PC-3 (cell line): Measurements from ENCODE around the gene CLEC16A. TPM values are rescaled to one million over a fixed set of nuclear protein-coding genes. Genes with fewer than 3 reads are reported as not detected.

ENCODE experiments used
- ATAC-seq: fragments of 200-7000 bp; cut with Tn5 transposase; 2 replicates; pipeline ENCODE4 v1.9.1; 2020; ENCODE audit warnings: mild to moderate bottlenecking, moderate library complexity
- BruUV-seq: library from RNA; stranded (reverse); fragments of 400-500 nt; replicated peaks from 2 replicates; lab custom pipeline; 2021; lab: Mats Ljungman, UMichigan
- CTCF ChIA-PET: fragments of 300-600 bp; sonication (Branson Sonifier 250); formaldehyde crosslinking; loops from one replicate; lab custom pipeline; 2022; ENCODE audit warnings: antibody characterized with exemption; lab: Charles Lee
- POLR2A ChIA-PET: fragments of 300-600 bp; sonication (Branson Sonifier 250); formaldehyde crosslinking; loops from one replicate; lab custom pipeline; 2022; ENCODE audit warnings: antibody characterized with exemption; ENCODE audit not compliant: unreplicated experiment; lab: Charles Lee
- DNase-seq: peaks from one replicate; pipeline ENCODE4 v3.0.0-alpha.2; 2015
- H2AFZ ChIP-seq: fragments of 300-600 bp; sonication (generic); 2 replicates; pipeline ENCODE4 v1.6.0; 2016; ENCODE audit warnings: antibody characterized with exemption, low read length
- H3F3A ChIP-seq: fragments of 300-600 bp; sonication (generic); one replicate; pipeline ENCODE4 v1.6.0; 2017; ENCODE audit warnings: antibody characterized with exemption, low read length, control low read depth, mild to moderate bottlenecking; ENCODE audit not compliant: unreplicated experiment
- H3K27ac ChIP-seq: fragments of 300-600 bp; sonication (generic); 2 replicates; pipeline ENCODE4 v1.5.1; 2016; ENCODE audit warnings: mild to moderate bottlenecking, low read length
- H3K27me3 ChIP-seq: fragments of 300-600 bp; sonication (generic); 2 replicates; pipeline ENCODE4 v1.6.1; 2016; ENCODE audit warnings: low read length, mixed read lengths
- H3K36me3 ChIP-seq: fragments of 300-600 bp; sonication (generic); 2 replicates; pipeline ENCODE4 v1.6.1; 2016; ENCODE audit warnings: low read depth, mixed run types, low read length, mixed read lengths
- H3K4me1 ChIP-seq: fragments of 300-600 bp; sonication (generic); 2 replicates; pipeline ENCODE4 v1.5.1; 2016; ENCODE audit warnings: low read length; ENCODE audit not compliant: insufficient read depth
- H3K4me2 ChIP-seq: fragments of 300-600 bp; sonication (generic); 2 replicates; pipeline ENCODE4 v1.6.0; 2016; ENCODE audit warnings: low read length
- H3K4me3 ChIP-seq: fragments of 300-600 bp; sonication (generic); 2 replicates; pipeline ENCODE4 v1.5.1; 2016; ENCODE audit warnings: mild to moderate bottlenecking, low read length, mixed read lengths
- H3K79me2 ChIP-seq: fragments of 300-600 bp; sonication (generic); 2 replicates; pipeline ENCODE4 v1.6.1; 2017; ENCODE audit warnings: low read length, mixed read lengths
- H3K9ac ChIP-seq: fragments of 300-600 bp; sonication (generic); 2 replicates; pipeline ENCODE4 v1.6.0; 2016; ENCODE audit warnings: mild to moderate bottlenecking, low read length
- H3K9me2 ChIP-seq: fragments of 300-600 bp; sonication (generic); replicated peaks from 2 replicates; pipeline ENCODE4 v1.6.1; 2016; ENCODE audit warnings: mixed run types, low read length, mixed read lengths
- H3K9me3 ChIP-seq: fragments of 300-600 bp; sonication (generic); 2 replicates; pipeline ENCODE4 v1.6.1; 2016; ENCODE audit warnings: low read length, mixed read lengths
- H4K20me1 ChIP-seq: fragments of 300-600 bp; sonication (generic); 2 replicates; pipeline ENCODE4 v1.6.1; 2016; ENCODE audit warnings: low read length, mixed read lengths
- CTCF ChIP-seq: fragments of 300-600 bp; sonication (generic); conservative IDR thresholded peaks from 2 replicates; pipeline ENCODE4 v1.5.1; 2017; ENCODE audit warnings: antibody characterized with exemption, low read depth, mild to moderate bottlenecking, low read length
- EZH2 ChIP-seq: fragments of 300-600 bp; sonication (generic); IDR thresholded peaks from one replicate; pipeline ENCODE4 v1.6.1; 2017; ENCODE audit warnings: antibody characterized with exemption, mild to moderate bottlenecking, low read length; ENCODE audit not compliant: unreplicated experiment
- EZH2phosphoT487 ChIP-seq: fragments of 300-600 bp; sonication (generic); IDR thresholded peaks from 2 replicates; pipeline ENCODE4 v1.6.1; 2018; ENCODE audit warnings: mild to moderate bottlenecking, antibody characterized with exemption, low read length, borderline replicate concordance
- intact Hi-C: fragments of 100-400 bp; cut with micrococcal nuclease; formaldehyde crosslinking; loops from 2 replicates; pipeline ENCODE4 v1.9.0; 2023
- total RNA-seq: library from RNA; depleted of rRNA; stranded (reverse); fragments of >200 nt; gene quantifications from 2 replicates; pipeline ENCODE4 v1.2.3, GENCODE V29; 2014

CLEC16A gene
- total RNA-seq, 1 experiment from 2014 or later, result 9.5 TPM

GRCh38 chr16:10929853-10930754 lies 14.3 kb upstream of the CLEC16A start:
- ChIA-PET POLR2A (no interaction called here), CTCF (no interaction called here)
- no peaks in the 10 kb centered on the region for H3K9me2 ChIP-seq
- no peak for ATAC-seq
- TF ChIP-seq CTCF (no peak), EZH2 (no peak), EZH2phosphoT487 (no peak)
- intact Hi-C loops, result no loop called here
- BruUV-seq, result no TSS peak
- no peak overlapping the region for H2AFZ ChIP-seq
- H3K4me1 ChIP-seq, result no peaks in the 10 kb centered on the region
- H3K9me3 ChIP-seq, result no peaks in the 10 kb centered on the region
- no peaks in the 10 kb centered on the region for H3F3A ChIP-seq
- H3K27me3 ChIP-seq, result no peaks in the 10 kb centered on the region
- no peak overlapping the region for H3K9ac ChIP-seq
- peaks cover 6% of the 10 kb centered on the region; the same call in 1 of the 2 replicates for H3K79me2 ChIP-seq
- H3K4me3 ChIP-seq, result no peak overlapping the region
- H3K4me2 ChIP-seq, result no peak overlapping the region
- H3K36me3 ChIP-seq, result no peaks in the 10 kb centered on the region
- no peak overlapping the region for H3K27ac ChIP-seq
- H4K20me1 ChIP-seq, result no peaks in the 10 kb centered on the region
- no peak for DNase-seq

- DNase-seq (no peak), ATAC-seq (no peak)
- H3K9me2 ChIP-seq, result no peaks in the 10 kb centered on the region
- H3F3A ChIP-seq, result no peaks in the 10 kb centered on the region
- no peak overlapping the region for H3K9ac ChIP-seq
- intact Hi-C loops, result no loop called here
- no peaks in the 10 kb centered on the region for H3K4me1 ChIP-seq
- H3K27ac ChIP-seq, result no peak overlapping the region
- TF ChIP-seq EZH2phosphoT487 (no peak), EZH2 (no peak), CTCF (no peak)
- no peaks in the 10 kb centered on the region for H3K27me3 ChIP-seq
- no peaks in the 10 kb centered on the region for H3K36me3 ChIP-seq
- peaks cover 9% of the 10 kb centered on the region; the same call in 1 of the 2 replicates for H3K79me2 ChIP-seq
- no TSS peak for BruUV-seq
- ChIA-PET CTCF (no interaction called here), POLR2A (no interaction called here)
- no peak overlapping the region for H2AFZ ChIP-seq
- no peaks in the 10 kb centered on the region for H3K9me3 ChIP-seq
- no peak overlapping the region for H3K4me3 ChIP-seq
- no peaks in the 10 kb centered on the region for H4K20me1 ChIP-seq
- H3K4me2 ChIP-seq, result no peak overlapping the region
Measured at GRCh38 chr16:10930755-10931093, 13.6 kb upstream of the CLEC16A start.

- Histone ChIP-seq H3K9me2 (no peaks in the 10 kb centered on the region), H3K79me2 (peaks cover 11% of the 10 kb centered on the region; the same call in 1 of the 2 replicates), H3K9ac (no peak overlapping the region), H4K20me1 (no peaks in the 10 kb centered on the region), H3K27ac (no peak overlapping the region), H2AFZ (no peak overlapping the region), H3K4me3 (no peak overlapping the region), H3K4me1 (no peaks in the 10 kb centered on the region), H3K4me2 (no peak overlapping the region), H3F3A (no peaks in the 10 kb centered on the region), H3K27me3 (no peaks in the 10 kb centered on the region), H3K36me3 (no peaks in the 10 kb centered on the region), H3K9me3 (no peaks in the 10 kb centered on the region)
- ATAC-seq (no peak), DNase-seq (no peak)
- intact Hi-C loops, result no loop called here
- POLR2A ChIA-PET, result no interaction called here
- TF ChIP-seq EZH2phosphoT487 (no peak), CTCF (no peak), EZH2 (no peak)
- CTCF ChIA-PET, result no interaction called here
- no TSS peak for BruUV-seq
Measured at GRCh38 chr16:10931134-10931533, 13.2 kb upstream of the CLEC16A start.
